ENCODE data around the gene AFF3. TPM values are rescaled to one million over a fixed set of nuclear protein-coding genes. Genes with fewer than 3 reads are reported as not detected.

AFF3 gene
- total and polyA plus RNA-seq, 2 experiments from 2014 or later, result 7.3 to 7.8 TPM

- Histone ChIP-seq H4K20me1 (ENCODE audit: insufficient read depth, poor library complexity, severe bottlenecking) (no peaks in the 10 kb centered on the region), H3K79me2 (no peaks in the 10 kb centered on the region), H3K4me3 (no peak overlapping the region), H3K36me3 (replicated peaks; ENCODE audit: insufficient read depth, low read depth) (no peaks in the 10 kb centered on the region), H3K27me3 (no peaks in the 10 kb centered on the region), H3K9me2 (replicated peaks; ENCODE audit: insufficient read depth) (no peaks in the 10 kb centered on the region), H3K27ac (no peak overlapping the region), H3K4me2 (no peak overlapping the region), H2AFZ (no peak overlapping the region), H3K9me3 (ENCODE audit: low read depth) (no peaks in the 10 kb centered on the region), H3K4me1 (ENCODE audit: insufficient read depth) (no peaks in the 10 kb centered on the region)
- DNase-seq (ENCODE audit: low spot score), result no peak
- TF ChIP-seq EZH2phosphoT487 (IDR thresholded peaks at IDR 0.05; ENCODE audit: low read depth, severe bottlenecking, unreplicated experiment) (no peak), EZH2 (IDR thresholded peaks at IDR 0.05; ENCODE audit: borderline replicate concordance) (no peak), CTCF (IDR thresholded peaks at IDR 0.05; ENCODE audit: poor library complexity) (no peak)
- WGBS (ENCODE audit: low lambda C conversion rate, missing lambda C conversion rate), result 89% methylated on average over 4 of the region's 4 CpGs
These were observed 6.5 kb upstream of the AFF3 start for GRCh38 chr2:100148883-100149282.

- no peak overlapping the region for H3K4me2 ChIP-seq
- no peaks in the 10 kb centered on the region for H3K79me2 ChIP-seq
- H3K9me3 ChIP-seq (ENCODE audit: low read depth), result no peaks in the 10 kb centered on the region
- DNase-seq (ENCODE audit: low spot score), result no peak
- no peak overlapping the region for H2AFZ ChIP-seq
- TF ChIP-seq EZH2phosphoT487 (IDR thresholded peaks at IDR 0.05; ENCODE audit: low read depth, severe bottlenecking, unreplicated experiment), result no peak
- no peaks in the 10 kb centered on the region for H3K36me3 ChIP-seq (replicated peaks; ENCODE audit: insufficient read depth, low read depth)
- H3K27ac ChIP-seq, result no peak overlapping the region
- no peaks in the 10 kb centered on the region for H3K27me3 ChIP-seq
- 87% methylated on average over 2 of the region's 2 CpGs for WGBS (ENCODE audit: low lambda C conversion rate, missing lambda C conversion rate)
- no peak overlapping the region for H3K4me3 ChIP-seq
- no peaks in the 10 kb centered on the region for H4K20me1 ChIP-seq (ENCODE audit: insufficient read depth, poor library complexity, severe bottlenecking)
- H3K9me2 ChIP-seq (replicated peaks; ENCODE audit: insufficient read depth), result no peaks in the 10 kb centered on the region
- no peaks in the 10 kb centered on the region for H3K4me1 ChIP-seq (ENCODE audit: insufficient read depth)
These were observed 4.2 kb upstream of the AFF3 start for GRCh38 chr2:100146657-100146960.

GRCh38 chr2:100145893-100146656, 3.7 kb upstream of the AFF3 start:
- Histone ChIP-seq H3K27me3 (no peaks in the 10 kb centered on the region), H3K27ac (no peak overlapping the region), H2AFZ (no peak overlapping the region), H4K20me1 (ENCODE audit: insufficient read depth, poor library complexity, severe bottlenecking) (no peaks in the 10 kb centered on the region), H3K36me3 (replicated peaks; ENCODE audit: insufficient read depth, low read depth) (no peaks in the 10 kb centered on the region), H3K79me2 (no peaks in the 10 kb centered on the region), H3K4me2 (no peak overlapping the region), H3K9me2 (replicated peaks; ENCODE audit: insufficient read depth) (no peaks in the 10 kb centered on the region), H3K4me1 (ENCODE audit: insufficient read depth) (no peaks in the 10 kb centered on the region), H3K4me3 (no peak overlapping the region), H3K9me3 (ENCODE audit: low read depth) (no peaks in the 10 kb centered on the region)
- no peak for TF ChIP-seq CTCF (IDR thresholded peaks at IDR 0.05; ENCODE audit: poor library complexity)
- no peak for TF ChIP-seq EZH2phosphoT487 (IDR thresholded peaks at IDR 0.05; ENCODE audit: low read depth, severe bottlenecking, unreplicated experiment)
- TF ChIP-seq EZH2 (IDR thresholded peaks at IDR 0.05; ENCODE audit: borderline replicate concordance), result no peak
- 93% methylated on average over 11 of the region's 11 CpGs for WGBS (ENCODE audit: low lambda C conversion rate, missing lambda C conversion rate)
- DNase-seq (ENCODE audit: low spot score), result no peak

GRCh38 chr2:100143286-100143685, 896 bp upstream of the AFF3 start:
- H3K27me3 ChIP-seq, result no peaks in the 10 kb centered on the region
- H3K79me2 ChIP-seq, result no peaks in the 10 kb centered on the region
- TF ChIP-seq CTCF (IDR thresholded peaks at IDR 0.05; ENCODE audit: poor library complexity), result no peak
- TF ChIP-seq EZH2phosphoT487 (IDR thresholded peaks at IDR 0.05; ENCODE audit: low read depth, severe bottlenecking, unreplicated experiment), result no peak
- no peak for TF ChIP-seq EZH2 (IDR thresholded peaks at IDR 0.05; ENCODE audit: borderline replicate concordance)
- H3K4me2 ChIP-seq, result no peak overlapping the region
- no peaks in the 10 kb centered on the region for H3K9me3 ChIP-seq (ENCODE audit: low read depth)
- no peak for DNase-seq (ENCODE audit: low spot score)
- WGBS (ENCODE audit: low lambda C conversion rate, missing lambda C conversion rate), result 98% methylated on average over 6 of the region's 6 CpGs
- H3K9me2 ChIP-seq (replicated peaks; ENCODE audit: insufficient read depth), result no peaks in the 10 kb centered on the region
- H2AFZ ChIP-seq, result no peak overlapping the region
- H3K4me1 ChIP-seq (ENCODE audit: insufficient read depth), result no peaks in the 10 kb centered on the region
- H3K27ac ChIP-seq, result no peak overlapping the region
- no peak overlapping the region for H3K4me3 ChIP-seq
- H4K20me1 ChIP-seq (ENCODE audit: insufficient read depth, poor library complexity, severe bottlenecking), result no peaks in the 10 kb centered on the region
- no peaks in the 10 kb centered on the region for H3K36me3 ChIP-seq (replicated peaks; ENCODE audit: insufficient read depth, low read depth)

Data from hepatocyte (in vitro differentiated cells).